AG04449 (cell line): ENCODE results near the gene TRH.
A peak's percentile ranks its signal among the peaks of the same experiment; 100 is the strongest.
"Not testable (repeated sequence)": the region's sequence is repeated elsewhere in the genome, so short reads cannot be mapped to it uniquely, and the experiment has no call there.

Experiments used
- CTCF ChIA-PET: fragments of 350-600 bp; formaldehyde crosslinking; extraction: SDS; loops from one replicate; lab custom pipeline; 2021; ENCODE audit warnings: antibody characterized with exemption; lab: Yijun Ruan, JAX
- POLR2A ChIA-PET: fragments of 400-600, 350-600 bp; formaldehyde crosslinking; extraction: SDS; loops from one replicate; lab custom pipeline; 2020; ENCODE audit warnings: antibody characterized with exemption, inconsistent platforms; lab: Yijun Ruan, JAX
- DNase-seq: peaks from one replicate; pipeline ENCODE4 v3.0.0-alpha.2; 2010; ENCODE audit warnings: low read depth, low spot score
- H3K4me3 ChIP-seq: 2 replicates; pipeline ENCODE4 v1.5.1; 2011; ENCODE audit warnings: low read depth, mild to moderate bottlenecking, control low read depth, low read length
- CTCF ChIP-seq: IDR thresholded peaks from one replicate; pipeline ENCODE4 v1.5.1; 2011; ENCODE audit warnings: mild to moderate bottlenecking, moderate library complexity, low read length, control low read depth, inconsistent platforms; ENCODE audit not compliant: insufficient read depth; ENCODE audit errors: missing control alignments

The TRH gene

GRCh38 chr3:129985113-129985512 lies 10.6 kb downstream of the TRH start:
- POLR2A ChIA-PET: no interaction called here
- H3K4me3 ChIP-seq: no peak overlapping the region
- TF ChIP-seq CTCF: no peak
- no peak for DNase-seq
- CTCF ChIA-PET: interaction anchor here (1.1 to 1.3 kb wide), 3 partner anchors 10 to 495 kb away, joined by 3 to 7 read pairs (median 3); no protein-coding TSS in a partner anchor

DNA sequence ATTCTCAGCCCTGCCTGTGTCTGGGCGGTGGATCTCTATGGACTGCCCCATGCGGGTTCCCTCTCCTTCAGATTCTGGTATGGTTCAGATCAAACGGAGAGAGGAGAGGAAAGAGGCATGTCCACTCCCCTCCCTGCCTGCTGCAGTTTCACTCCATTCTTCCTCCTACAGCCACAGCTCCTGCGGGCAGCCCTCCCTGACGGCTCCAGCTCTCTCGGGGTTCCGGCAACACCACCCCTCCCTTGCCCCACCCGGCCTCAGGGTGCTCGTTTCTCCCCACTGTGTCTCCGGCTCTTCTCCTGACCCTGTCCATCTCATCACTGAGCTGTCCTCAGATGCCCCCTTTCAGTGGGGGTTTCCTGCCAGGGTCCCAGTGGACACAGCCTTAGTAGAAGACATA lies 13.9 kb downstream of the TRH start:
- TF ChIP-seq CTCF: no peak
- CTCF ChIA-PET: no interaction called here
- POLR2A ChIA-PET: no interaction called here
- no peak for DNase-seq
- no peak overlapping the region for H3K4me3 ChIP-seq

DNA sequence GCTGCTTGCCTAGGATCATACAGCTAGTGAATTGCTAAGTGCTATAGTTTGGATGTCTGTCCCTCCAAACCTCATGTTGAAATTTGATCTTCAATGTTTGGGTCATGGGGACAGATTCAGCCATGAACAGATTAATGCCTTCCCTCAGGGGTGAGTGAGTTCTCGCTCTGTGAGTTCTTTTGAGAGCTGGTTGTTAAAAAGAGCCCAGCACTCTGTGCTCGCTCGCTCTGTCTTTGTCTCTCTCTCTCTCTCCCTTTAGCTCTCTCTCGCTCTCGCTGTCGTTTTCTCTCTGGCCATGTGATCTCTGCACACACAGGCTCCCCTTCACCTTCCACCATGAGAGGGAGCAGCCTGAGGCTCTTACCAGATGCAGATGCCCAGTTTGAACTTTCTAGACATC lies 14.9 kb downstream of the TRH start:
- POLR2A ChIA-PET: no interaction called here
- CTCF ChIA-PET: interaction anchor here (2.1 kb wide), 1 partner anchor 46 kb away, joined by 9 read pairs; no protein-coding TSS in a partner anchor
- H3K4me3 ChIP-seq: no peak overlapping the region
- no peak for TF ChIP-seq CTCF
- no peak for DNase-seq

DNA sequence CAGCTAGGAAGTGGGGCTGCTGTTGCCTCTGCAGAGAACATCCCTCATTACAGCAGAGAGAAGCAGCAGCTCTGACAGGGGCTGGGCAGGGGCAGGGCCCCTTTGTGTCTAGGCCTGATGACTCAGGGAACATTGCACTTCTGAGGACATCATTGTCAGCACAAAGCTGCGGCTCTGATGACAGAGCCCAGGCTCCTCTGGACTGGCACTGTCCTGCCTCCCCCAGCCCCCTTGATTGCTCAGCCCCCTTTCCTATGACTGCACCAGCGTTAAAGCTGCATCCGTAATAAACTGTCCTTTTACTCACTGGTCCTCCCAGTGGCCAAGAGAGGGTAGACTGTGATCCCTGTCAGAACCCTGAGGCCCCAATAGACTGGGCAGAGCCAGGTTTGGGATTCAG lies 18.3 kb downstream of the TRH start:
- POLR2A ChIA-PET: no interaction called here
- peak; percentile 49 for TF ChIP-seq CTCF
- no peak for DNase-seq
- CTCF ChIA-PET: interaction anchor here (1.1 to 3.2 kb wide), 7 partner anchors 10 to 103 kb away, joined by 3 to 19 read pairs (median 3); no protein-coding TSS in a partner anchor
- H3K4me3 ChIP-seq: no peak overlapping the region

DNA sequence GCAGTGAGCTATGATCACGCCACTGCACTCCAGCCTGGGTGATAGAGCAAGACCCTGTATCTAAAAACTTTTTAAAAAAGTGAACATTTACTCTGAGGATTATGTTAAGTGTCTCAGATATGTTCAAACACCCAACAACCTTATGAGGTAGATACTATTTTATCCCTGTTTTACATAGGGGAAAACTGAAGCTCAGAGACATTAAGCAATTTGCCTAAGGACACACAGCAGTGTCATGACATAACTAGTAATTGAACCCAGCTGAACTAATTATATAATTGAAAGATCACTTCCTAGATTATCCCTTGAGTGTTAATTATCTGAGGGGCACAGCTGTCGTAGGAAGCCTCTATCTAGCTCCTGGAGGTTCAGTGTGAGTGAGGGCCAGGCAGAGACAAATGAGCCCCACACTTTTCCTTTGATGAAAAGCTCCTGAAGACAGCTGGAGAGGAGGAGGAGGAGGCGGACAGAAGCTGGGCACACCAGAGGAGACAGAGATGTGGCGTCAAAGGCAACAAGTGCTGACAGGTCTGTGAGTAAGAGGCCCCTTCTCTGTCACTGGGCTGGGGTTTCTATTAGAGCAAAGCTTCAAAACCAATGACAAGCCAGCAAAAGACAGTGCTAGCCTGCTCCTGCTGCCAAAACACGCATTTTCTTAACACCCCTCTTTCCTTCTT lies 20.5 kb downstream of the TRH start:
- no peak for DNase-seq
- POLR2A ChIA-PET: no interaction called here
- H3K4me3 ChIP-seq: no peak overlapping the region
- CTCF ChIA-PET: interaction anchor here (0.8 to 2.4 kb wide), 5 partner anchors 9 to 61 kb away, joined by 3 to 12 read pairs (median 7); no protein-coding TSS in a partner anchor
- TF ChIP-seq CTCF: no peak

GRCh38 chr3:129996073-129996472 lies 21.6 kb downstream of the TRH start:
- CTCF ChIA-PET: interaction anchor here (1.2 to 2.4 kb wide), 3 partner anchors 10 to 54 kb away, joined by 5 to 12 read pairs (median 7); no protein-coding TSS in a partner anchor
- no peak for TF ChIP-seq CTCF
- H3K4me3 ChIP-seq: no peak overlapping the region
- DNase-seq: no peak
- POLR2A ChIA-PET: no interaction called here

GRCh38 chr3:129999176-129999575 lies 24.7 kb downstream of the TRH start:
- H3K4me3 ChIP-seq, POLR2A ChIA-PET, DNase-seq: not testable (repeated sequence)
- CTCF ChIA-PET: interaction anchor here (1.4 to 2.4 kb wide), 2 partner anchors 8 to 57 kb away, joined by 3 to 9 read pairs; no protein-coding TSS in a partner anchor
